Retinal pigment epithelial cell (primary cell): ENCODE results near the gene GRIA3.

Experiments used
- DNase-seq: peaks from one replicate; pipeline ENCODE4 v3.0.0-alpha.2; 2010; ENCODE audit warnings: low read depth
- H3K4me3 ChIP-seq: 2 replicates; pipeline ENCODE4 v1.5.1; 2011; ENCODE audit warnings: mild to moderate bottlenecking, low read length, control low read depth, moderate library complexity
- CTCF ChIP-seq: conservative IDR thresholded peaks from 2 replicates; pipeline ENCODE4 v1.5.1; 2011; ENCODE audit warnings: low read depth, low read length, control low read depth, inconsistent platforms

The GRIA3 gene

GRCh38 chrX:123159403-123159802 is 24.7 kb upstream of the GRIA3 start:
- TF ChIP-seq CTCF = no peak
- DNase-seq = no peak
- H3K4me3 ChIP-seq = no peak overlapping the region

DNA sequence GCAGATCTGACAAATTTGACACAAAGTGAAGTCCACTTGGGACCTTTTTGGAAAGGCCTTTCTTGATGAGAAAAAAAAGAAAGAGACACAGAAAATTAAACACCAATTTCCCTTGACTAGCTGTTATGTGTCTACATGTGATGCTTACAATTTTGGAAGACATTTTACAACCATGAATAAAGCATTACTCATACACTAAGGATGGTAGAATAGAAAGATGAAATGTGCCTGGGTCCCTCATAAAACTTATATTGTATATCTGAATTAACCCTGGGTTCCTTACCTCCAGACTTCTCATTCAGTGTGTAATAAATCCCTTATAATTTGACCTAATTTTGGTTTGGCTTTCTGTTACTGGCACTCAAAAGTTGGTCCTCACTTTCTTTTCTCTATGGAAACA is 16.5 kb upstream of the GRIA3 start:
- H3K4me3 ChIP-seq = no peak overlapping the region
- DNase-seq = no peak
- TF ChIP-seq CTCF = no peak

GRCh38 chrX:123169247-123169901 is 14.7 kb upstream of the GRIA3 start:
- no peak for DNase-seq
- no peak for TF ChIP-seq CTCF
- no peak overlapping the region for H3K4me3 ChIP-seq

- no peak for DNase-seq
- TF ChIP-seq CTCF = no peak
- no peak overlapping the region for H3K4me3 ChIP-seq
These were observed 13.5 kb upstream of the GRIA3 start for GRCh38 chrX:123170546-123170945.

DNA sequence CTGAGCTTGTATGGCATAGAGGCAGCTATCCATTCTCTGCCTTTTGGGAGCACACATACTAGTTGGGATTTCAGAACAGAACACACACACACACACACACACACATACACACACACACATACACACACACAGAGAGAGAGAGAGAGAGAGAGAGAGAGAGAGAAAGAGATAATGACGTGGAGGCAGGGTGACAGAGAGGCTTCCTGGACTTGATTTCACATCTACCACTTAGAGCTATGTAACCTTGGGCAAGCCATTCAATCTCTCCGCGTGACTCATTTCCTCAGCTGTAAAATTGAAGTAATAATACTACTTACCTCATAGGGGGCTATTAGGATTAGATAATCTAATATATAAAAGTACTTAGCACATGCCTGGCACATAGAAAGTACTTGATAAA is 12.3 kb upstream of the GRIA3 start:
- no peak for TF ChIP-seq CTCF
- DNase-seq = no peak
- H3K4me3 ChIP-seq = no peak overlapping the region

GRCh38 chrX:123172869-123173268 is 11.2 kb upstream of the GRIA3 start:
- no peak overlapping the region for H3K4me3 ChIP-seq
- TF ChIP-seq CTCF = no peak

DNA sequence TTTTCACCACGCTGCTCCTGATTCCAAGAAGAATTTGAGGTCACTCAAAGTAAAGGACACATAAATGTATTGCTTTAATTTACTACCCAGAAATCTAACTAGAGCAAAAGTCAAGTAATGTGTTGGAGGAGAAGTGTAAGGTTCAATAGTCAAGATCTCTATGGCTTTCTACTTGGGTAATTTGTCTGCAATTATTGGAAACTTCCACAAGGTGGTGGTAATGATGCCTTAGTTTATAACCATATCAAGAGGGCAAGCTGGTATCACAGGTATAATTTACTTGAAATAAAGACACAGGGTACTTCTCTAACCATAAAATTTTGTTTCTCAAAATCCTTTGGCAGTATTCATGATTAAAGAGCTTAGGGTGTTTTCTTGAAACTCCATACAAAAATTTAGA is 10.2 kb upstream of the GRIA3 start:
- H3K4me3 ChIP-seq = no peak overlapping the region
- TF ChIP-seq CTCF = peak; percentile 38
- no peak for DNase-seq

More at GRCh38 chrX:123172869-123173268, 11.2 kb upstream of the GRIA3 start:
- no peak for DNase-seq
